GM10847 (cell line): ENCODE results near the gene NPHP4.

ENCODE experiments used
- POLR2A ChIP-seq: IDR thresholded peaks from 2 replicates; pipeline ENCODE4 v1.6.1; 2011; ENCODE audit not compliant: insufficient read length; ENCODE audit errors: extremely low read depth

Gene NPHP4

DNA sequence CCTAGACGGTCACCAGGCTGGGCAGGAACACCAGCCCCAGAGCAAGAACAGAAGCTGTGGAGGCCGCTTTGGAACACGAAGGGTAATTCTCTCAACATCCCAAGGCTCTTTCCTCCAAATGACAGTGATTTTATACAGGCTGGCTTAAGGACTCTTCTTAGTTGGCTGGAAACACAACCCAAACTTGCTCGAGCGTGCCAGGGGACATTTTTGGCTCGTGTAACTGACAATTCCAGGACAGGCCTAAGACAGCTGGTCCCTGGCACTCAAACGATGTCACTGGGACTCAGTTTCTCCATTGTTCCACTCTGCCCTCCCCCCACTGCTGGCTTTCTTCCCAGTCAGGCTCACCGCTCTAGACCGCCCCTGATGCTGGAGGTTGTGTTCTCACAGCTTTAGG is 164.7 kb downstream of the NPHP4 start:
- no peak for TF ChIP-seq POLR2A

DNA sequence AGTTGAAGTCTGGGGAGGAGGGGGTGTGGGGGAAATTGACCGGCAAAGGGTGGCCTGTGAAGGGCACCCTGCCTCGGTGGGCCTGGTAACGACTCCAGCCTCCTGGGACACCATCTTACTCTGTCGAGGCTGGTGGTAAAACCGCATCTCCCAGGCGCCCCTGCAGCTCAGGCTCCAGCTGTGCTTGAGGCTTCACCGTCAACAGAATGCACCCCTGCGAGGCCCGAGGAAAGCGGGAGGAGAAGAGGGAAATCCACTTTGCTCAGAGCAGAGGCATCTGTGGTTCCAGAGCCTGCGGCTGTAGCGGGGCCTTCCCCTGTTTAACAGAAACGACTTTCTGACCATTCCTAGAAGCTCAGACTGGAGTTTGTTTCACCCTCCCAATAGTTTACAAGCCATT is 165.6 kb downstream of the NPHP4 start:
- no peak for TF ChIP-seq POLR2A

DNA sequence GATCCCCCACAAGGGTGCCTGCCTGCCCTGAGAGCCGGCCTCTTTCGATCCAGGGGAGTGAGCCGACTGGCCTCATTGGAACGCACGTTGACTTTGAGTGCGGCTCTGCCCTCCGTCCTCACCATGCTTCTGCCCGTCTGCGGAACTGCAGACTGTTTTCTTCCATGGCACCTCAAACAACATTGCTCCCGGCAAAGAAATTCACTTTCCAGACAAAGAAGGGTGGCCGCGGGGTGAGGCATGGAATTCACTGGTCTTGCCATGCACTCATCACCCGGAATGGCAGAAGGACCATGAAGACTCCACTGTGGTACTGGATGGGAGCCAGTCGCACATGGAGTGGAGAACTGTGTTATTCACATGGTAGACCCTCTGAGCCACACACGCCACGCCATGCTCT is 169.5 kb downstream of the NPHP4 start:
- TF ChIP-seq POLR2A: no peak

DNA sequence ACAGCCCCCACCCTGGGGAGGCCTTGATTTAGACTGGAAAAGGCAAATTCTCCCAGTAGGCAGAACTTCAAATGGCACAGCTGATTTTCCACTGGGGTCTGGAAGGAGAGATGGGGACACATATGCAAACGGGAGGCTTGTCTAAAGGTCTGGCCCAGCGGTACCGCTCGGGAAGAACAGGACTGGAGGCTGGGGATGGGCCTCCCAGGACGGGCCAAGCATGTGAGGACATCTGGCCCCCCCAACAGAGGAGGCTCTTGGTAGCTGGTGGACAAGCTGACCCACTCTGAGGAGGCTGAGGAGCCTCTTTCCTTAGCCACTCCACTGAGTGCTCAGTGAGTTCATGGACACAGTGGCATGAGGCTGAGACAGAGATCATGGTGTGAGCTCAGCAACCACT is 170.0 kb downstream of the NPHP4 start:
- TF ChIP-seq POLR2A: no peak

DNA sequence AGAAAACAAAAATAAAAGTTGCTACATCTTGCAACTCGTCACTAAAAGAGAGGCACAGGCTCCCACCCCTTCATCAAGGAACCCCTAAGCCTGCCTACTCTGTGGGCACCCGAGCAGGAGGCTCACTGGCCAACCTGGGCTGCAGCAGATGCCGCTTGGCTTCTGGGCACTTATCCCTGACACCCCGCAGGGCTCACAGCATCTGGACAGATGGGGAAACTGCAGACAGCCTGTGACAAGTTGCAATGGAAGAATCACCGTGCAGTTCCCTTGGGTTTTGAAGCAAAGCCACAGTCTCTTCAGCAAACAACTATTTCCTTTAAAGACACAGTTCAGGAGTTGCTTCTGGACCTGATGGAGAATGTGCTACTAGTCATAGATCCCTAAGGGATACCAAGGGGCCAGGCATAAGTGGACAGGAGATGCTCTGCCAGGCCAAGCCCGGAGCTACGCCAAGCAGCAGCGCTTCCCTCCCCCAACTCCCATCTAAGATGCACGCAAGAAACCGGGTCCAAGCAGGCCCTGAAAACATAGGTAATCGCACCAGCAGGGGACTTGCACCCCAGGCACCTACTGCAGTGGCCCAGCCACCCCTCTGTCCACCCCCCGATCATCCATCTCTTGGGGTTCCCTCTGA is 170.6 kb downstream of the NPHP4 start:
- TF ChIP-seq POLR2A: no peak

DNA sequence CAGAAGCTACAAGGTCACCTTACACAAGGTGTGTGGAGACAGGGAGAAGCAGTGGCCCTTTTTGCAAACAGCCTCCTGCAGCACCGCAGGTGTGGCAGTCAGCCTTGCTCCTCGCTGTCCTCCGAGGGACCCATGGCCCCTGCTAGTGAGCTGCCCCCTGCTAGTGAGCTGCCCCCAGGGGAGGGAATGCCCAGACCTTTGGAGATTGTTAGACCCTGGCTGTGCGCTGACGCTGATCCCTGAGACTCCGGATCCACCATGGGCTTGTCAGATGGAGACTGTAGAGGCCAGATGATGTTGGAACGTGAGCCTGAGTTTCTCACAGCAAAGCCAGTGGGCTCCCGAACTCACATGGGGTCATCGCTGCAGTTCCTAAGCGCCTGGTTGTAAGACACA is 172.2 kb downstream of the NPHP4 start:
- TF ChIP-seq POLR2A: no peak

DNA sequence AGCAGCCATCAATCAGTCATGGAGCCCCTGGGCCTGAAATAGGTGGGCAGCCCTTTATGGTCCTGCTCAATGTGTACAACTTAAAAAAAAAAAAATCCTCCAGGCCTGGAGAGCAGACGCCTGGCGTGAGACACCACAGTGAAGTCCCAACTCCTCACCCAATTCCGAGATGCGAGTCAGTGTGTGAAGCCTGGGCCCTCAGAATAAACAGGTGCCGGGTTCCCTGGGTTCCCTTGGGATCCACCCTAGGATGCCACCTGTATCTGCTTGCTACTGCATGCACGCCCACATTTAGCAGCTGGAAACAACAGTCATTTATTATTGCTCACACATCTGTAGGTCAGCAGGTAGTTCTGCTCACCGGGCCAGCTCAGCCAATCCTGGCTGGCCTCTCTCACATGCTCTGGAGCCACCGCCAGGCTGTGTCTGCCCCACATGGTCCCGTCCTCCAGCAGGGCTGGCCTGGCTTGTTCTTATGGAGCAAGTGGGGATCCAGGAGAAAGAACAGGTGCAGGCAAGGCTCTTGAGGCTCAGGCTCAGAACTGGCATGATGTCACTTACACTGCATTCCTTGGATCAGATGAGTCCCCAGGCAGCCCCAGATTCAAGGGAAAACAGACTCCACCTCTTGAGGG is 172.7 kb downstream of the NPHP4 start:
- TF ChIP-seq POLR2A: no peak

DNA sequence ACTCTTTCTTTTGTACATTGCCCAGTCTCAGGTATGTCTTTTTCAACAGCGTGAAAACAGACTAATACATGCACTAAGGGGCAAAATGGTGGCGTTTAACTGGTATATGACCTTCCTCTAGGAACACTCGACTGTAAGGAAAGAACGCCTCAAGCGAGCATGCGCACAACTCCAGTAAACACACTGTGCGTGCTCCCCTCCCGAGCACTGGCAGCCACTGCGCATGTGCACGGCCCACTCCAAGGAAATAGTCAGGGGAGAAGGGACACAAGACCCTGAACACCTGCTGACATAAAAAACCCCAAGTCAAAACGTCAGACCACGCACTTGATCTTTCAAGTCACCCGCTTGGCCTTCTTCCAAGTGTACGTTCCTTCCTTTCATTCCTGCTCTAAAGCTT is 173.5 kb downstream of the NPHP4 start:
- no peak for TF ChIP-seq POLR2A

DNA sequence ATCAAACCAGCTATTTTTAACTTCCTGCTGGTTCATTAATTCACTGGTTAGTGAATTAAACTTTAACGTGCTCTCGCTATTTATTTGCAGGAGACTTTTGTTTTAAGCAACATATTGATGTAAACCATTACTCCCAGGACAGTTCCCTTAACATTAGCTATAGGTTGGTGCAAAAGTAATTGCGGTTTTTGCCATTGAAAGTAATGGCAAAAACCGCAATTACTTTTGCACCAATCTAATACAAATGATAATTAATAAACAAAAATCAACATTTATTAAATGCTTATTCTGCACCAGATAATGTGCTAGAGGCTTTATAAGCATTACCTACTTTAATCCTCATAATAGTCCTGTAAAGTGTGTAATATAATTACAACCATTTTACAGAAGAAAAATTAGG is 176.5 kb downstream of the NPHP4 start:
- no peak for TF ChIP-seq POLR2A

DNA sequence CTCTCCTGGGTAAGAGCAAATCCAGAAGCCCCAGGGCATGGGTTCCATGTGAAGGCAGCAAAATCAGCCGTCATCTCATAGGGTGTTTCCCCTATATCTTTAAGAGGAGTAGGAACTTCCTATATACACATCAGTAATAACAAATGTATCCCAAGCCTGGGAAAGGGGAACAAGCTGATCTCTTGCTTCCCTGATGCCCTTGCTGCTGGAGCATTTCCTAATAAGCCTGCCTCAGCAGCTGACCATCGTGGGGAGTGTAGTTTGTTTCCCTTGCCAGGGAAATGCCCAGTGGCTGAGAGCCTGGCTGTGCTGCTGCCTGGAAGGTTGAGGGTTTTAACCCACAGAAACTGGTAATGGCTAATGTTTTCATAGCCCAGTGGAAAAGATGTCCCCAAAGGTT is 177.0 kb downstream of the NPHP4 start:
- no peak for TF ChIP-seq POLR2A

DNA sequence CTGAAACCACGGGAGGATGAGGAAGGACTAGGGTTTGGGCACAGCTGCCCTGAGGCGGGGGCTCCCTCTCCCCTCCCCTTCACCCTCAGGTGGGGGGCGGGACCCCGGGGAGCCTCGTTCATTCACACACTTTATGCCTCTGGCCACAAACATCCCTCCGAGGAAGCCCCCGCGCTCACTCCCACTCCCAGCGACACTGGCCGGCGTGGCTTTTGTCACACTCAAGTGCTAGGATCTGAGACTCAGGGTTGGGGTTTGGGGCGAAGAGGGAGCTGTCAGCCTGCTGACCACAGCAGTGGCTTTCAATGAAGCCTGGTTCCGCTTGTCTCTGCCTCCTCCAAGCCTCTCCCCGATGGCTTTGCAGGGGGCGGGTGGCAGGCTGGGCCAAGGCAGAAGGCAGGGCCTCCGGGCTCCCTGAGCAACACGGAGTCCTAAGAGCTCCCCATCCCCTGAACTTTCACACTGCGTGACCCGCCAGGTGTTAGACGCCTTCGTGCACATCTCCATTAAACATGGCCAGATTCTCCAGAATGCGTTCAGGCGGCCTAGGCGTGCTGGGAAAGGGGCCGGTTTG is 178.1 kb downstream of the NPHP4 start:
- TF ChIP-seq POLR2A: no peak

DNA sequence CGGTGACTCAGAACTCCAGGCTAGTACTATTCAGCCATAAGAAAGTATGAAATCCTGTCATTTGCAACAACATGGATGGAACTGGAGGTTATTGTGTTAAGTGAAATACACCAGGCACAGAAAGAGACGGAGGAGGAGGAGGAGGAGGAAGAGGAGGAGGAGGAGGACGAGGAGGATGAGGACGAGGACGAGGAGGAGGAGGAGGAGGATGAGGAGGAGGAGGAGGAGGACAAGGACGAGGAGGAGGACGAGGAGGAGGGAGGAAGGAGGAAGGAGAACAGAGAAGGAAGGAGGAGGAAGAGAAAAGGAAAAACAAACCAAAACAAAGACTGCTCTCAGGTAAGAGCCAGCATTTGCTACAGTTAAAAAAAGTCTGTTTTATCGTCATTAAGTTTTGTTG is 178.7 kb downstream of the NPHP4 start:
- no peak for TF ChIP-seq POLR2A
